Stimulated activated CD8-positive, alpha-beta memory T cell treated with anti-CD3 and anti-CD28 coated beads, Interleukin-15, amount 100 ng/mL, for 24 hours (primary cell): Measurements from ENCODE around the gene WDR93.
A peak's percentile ranks its signal among the peaks of the same experiment; 100 is the strongest.
"Not testable (repeated sequence)": the region's sequence is repeated elsewhere in the genome, so short reads cannot be mapped to it uniquely, and the experiment has no call there.

ENCODE experiments used
- DNase-seq: peaks from one replicate; pipeline ENCODE4 v3.0.0-alpha.2; 2020; ENCODE audit warnings: low read depth

WDR93 gene

GRCh38 chr15:89770041-89770440, 79.4 kb downstream of the WDR93 start:
- DNase-seq = no peak

GRCh38 chr15:89772932-89773583, 82.4 kb downstream of the WDR93 start:
- DNase-seq = no peak

- no peak for DNase-seq
These were observed 83.9 kb downstream of the WDR93 start for GRCh38 chr15:89774492-89774891.

GRCh38 chr15:89775815-89776214, 85.2 kb downstream of the WDR93 start:
- DNase-seq = no peak

GRCh38 chr15:89776274-89777072, 85.9 kb downstream of the WDR93 start, which contains the start of gene MESP2:
TSS of gene MESP2 (plus strand) at chr15:89776332. CDS start at chr15:89776358, 26 bp downstream.
- DNase-seq = peak; percentile 31

- DNase-seq = no peak
These were observed 86.6 kb downstream of the WDR93 start for GRCh38 chr15:89777073-89777751.

GRCh38 chr15:89777782-89778380, 87.3 kb downstream of the WDR93 start:
- no peak for DNase-seq

- no peak for DNase-seq
These were observed 88.2 kb downstream of the WDR93 start for GRCh38 chr15:89778861-89779260.

GRCh38 chr15:89780601-89781000, 90.0 kb downstream of the WDR93 start:
- DNase-seq = no peak

GRCh38 chr15:89781055-89781454, 90.4 kb downstream of the WDR93 start:
- no peak for DNase-seq

- no peak for DNase-seq
These were observed 91.4 kb downstream of the WDR93 start for GRCh38 chr15:89781891-89782618.

GRCh38 chr15:89782619-89782950, 92.0 kb downstream of the WDR93 start:
- DNase-seq = not testable (repeated sequence)

GRCh38 chr15:89783111-89783860, 92.7 kb downstream of the WDR93 start:
- no peak for DNase-seq

- no peak for DNase-seq
These were observed 93.5 kb downstream of the WDR93 start for GRCh38 chr15:89783861-89784685.

GRCh38 chr15:89784686-89784960, 94.0 kb downstream of the WDR93 start:
- no peak for DNase-seq

GRCh38 chr15:89785064-89785773, 94.6 kb downstream of the WDR93 start:
- DNase-seq = no peak

- no peak for DNase-seq
These were observed 95.1 kb downstream of the WDR93 start for GRCh38 chr15:89785774-89786140.

GRCh38 chr15:89787944-89788343, 97.3 kb downstream of the WDR93 start:
- DNase-seq = no peak

GRCh38 chr15:89788585-89788984, 98.0 kb downstream of the WDR93 start:
- not testable (repeated sequence) for DNase-seq

- DNase-seq = no peak
These were observed 99.6 kb downstream of the WDR93 start for GRCh38 chr15:89790206-89790605.
